ENCODE measurements around the gene UNC5CL.

The UNC5CL gene

DNA sequence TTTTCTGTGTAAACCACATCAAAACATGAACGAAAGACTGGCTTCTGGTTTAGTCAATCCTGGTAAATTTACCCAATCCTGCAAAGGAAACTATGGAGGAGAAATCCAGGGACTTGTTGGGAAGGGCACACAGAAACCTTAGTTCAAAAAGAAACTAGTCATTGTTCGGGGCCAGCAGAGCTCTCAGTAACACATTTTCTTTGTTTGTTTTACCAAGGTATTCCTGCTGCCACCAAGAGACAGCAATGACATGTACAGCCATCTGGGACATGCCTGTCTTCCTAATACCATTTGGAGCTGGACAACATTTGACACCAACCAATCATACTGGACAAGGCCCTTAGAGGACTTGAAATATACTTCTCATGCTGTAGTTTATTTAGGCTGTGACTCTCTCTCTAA is 24.9 kb upstream of the UNC5CL start:
- no peak for FAIRE-seq

GRCh38 chr6:41062056-41062455 is 23.0 kb upstream of the UNC5CL start:
- FAIRE-seq, result no peak

DNA sequence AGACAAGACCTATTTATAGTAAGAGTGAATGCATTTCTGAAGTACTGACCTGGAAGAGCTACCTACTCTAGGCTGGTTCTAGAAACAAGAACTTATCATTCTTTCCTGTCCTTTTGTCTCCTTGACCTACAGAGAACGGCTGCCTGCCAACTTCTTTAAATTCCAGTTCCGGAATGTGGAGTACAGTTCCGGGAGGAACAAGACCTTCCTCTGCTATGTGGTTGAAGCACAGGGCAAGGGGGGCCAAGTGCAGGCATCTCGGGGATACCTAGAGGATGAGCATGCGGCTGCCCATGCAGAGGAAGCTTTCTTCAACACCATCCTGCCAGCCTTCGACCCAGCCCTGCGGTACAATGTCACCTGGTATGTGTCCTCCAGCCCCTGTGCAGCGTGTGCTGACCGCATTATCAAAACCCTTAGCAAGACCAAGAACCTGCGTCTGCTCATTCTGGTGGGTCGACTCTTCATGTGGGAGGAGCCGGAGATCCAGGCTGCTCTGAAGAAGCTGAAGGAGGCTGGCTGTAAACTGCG is 22.2 kb upstream of the UNC5CL start:
- FAIRE-seq, result no peak

DNA sequence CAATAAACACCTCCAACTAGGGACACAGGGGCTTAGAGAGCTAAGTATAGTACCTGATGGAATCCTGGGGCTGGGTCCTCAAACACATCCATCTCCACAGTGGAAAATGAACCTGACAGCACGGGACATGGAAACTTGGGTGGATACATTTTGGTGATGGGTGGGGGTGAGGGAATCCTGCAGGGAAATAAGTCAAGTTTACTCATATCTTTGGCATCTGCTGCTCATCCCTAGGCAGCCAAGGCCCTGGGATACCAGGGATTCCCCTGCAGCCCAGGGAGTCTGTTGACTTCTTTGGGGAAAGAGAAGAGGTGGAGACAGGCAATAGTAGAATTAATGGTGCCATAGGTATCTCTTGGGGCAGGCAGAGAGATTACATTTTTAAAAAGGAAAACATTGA is 20.5 kb upstream of the UNC5CL start:
- no peak for FAIRE-seq

- FAIRE-seq, result no peak
Measured at GRCh38 chr6:41058783-41059181, 19.8 kb upstream of the UNC5CL start.

- no peak for FAIRE-seq
Measured at GRCh38 chr6:41056768-41057490, 17.9 kb upstream of the UNC5CL start.

DNA sequence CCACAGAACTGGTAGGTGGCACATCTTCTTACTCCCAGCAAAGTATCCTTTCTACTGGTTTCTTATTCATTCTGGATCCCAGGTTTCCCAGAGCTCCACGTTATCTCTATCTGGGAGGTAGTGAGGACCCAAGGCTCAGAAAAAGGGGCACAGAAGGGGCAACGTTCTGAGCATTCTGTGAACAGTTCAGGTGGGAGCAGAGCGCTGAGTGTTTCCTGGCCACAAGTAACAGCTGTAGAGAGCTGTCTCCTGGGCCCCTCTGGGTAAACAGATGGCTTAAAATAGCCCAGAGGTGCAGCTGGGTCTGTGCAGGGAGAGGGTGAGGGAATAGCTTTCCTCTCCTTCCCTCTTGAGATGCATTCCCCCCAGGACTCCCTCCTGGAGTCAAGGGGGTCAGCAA is 16.1 kb upstream of the UNC5CL start:
- no peak for FAIRE-seq

DNA sequence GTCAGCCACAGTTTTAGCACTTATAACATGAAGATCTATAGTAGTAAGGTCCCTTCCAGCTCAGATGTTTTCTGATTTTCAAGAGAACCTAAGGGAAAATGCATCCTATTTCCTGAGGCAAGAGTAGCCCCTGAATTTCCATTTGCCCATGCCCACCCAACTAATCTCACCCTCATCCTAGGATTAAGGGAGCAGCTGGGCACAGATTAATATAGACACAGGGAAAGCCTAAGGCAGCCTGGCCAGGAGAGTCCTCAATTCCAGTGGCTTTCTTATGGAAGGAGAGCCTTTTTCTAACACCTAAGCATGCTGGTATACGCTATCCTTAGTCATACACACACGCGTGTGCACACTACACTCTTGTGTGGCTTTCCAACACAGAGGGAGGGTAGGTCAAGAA is 15.5 kb upstream of the UNC5CL start:
- FAIRE-seq, result no peak

- no peak for FAIRE-seq
Measured at GRCh38 chr6:41053041-41053440, 14.0 kb upstream of the UNC5CL start, which contains the start of gene APOBEC2. Gene APOBEC2, plus strand, starts transcription at chr6:41053202. Its CDS starts 146 bp downstream, at chr6:41053348.

- no peak for FAIRE-seq
Measured at GRCh38 chr6:41051873-41052272, 12.9 kb upstream of the UNC5CL start.

DNA sequence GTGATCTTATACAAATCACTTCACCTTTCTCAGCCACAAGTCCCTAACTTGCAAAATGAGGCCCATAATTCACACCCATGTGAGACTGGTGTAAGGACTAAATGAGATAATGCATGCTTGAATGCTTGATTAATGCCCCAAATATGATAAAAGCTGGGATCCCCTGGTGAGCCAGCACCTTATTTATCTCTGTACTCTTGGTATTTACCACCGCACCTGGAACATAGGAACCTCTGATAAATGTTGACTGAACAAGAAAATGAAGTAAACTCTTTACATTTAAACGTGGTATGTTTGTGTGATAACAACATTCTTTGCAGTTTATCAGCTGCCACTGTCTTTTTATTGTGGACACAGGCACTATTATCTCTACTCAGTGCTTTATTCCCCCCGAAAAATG is 11.5 kb upstream of the UNC5CL start:
- FAIRE-seq, result no peak

- no peak for FAIRE-seq
Measured at GRCh38 chr6:41049955-41050354, 10.9 kb upstream of the UNC5CL start.

- FAIRE-seq, result no peak
Measured at GRCh38 chr6:41049521-41049920, 10.5 kb upstream of the UNC5CL start.

GRCh38 chr6:41047745-41048732 is 9.0 kb upstream of the UNC5CL start:
- no peak for FAIRE-seq

- FAIRE-seq, result no peak
Measured at GRCh38 chr6:41047306-41047705, 8.3 kb upstream of the UNC5CL start.

GRCh38 chr6:41046084-41046483 is 7.1 kb upstream of the UNC5CL start:
- no peak for FAIRE-seq

- FAIRE-seq, result no peak
Measured at GRCh38 chr6:41045664-41046063, 6.6 kb upstream of the UNC5CL start.

DNA sequence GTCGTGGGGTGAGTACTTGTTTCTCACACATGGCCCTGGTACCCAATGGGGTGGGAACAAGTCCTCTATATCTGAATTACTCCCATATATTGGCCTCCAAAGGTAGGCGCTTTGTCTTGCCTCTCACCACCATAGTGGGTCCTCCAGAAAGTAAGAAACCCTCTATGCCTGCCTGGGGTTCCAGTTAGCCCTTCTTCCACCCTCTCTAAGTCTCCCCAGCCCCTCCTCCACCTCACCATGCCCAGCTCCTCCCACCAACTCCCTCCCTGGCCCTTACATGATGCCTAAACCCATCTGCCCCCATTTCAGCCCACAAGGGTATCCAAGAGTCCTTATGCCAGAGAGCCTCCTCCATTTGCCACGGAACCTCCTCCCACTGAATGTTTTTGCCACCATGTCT is 4.1 kb upstream of the UNC5CL start:
- no peak for FAIRE-seq

- no peak for FAIRE-seq
Measured at GRCh38 chr6:41042226-41043055, 3.4 kb upstream of the UNC5CL start, which contains the start of gene TSPO2. Gene TSPO2, plus strand, starts transcription at chr6:41042467. Its CDS starts 519 bp downstream, at chr6:41042986.

- FAIRE-seq, result no peak
Measured at GRCh38 chr6:41040940-41041536, 2.0 kb upstream of the UNC5CL start.

- no peak for FAIRE-seq
Measured at GRCh38 chr6:41040101-41040939, 1.3 kb upstream of the UNC5CL start.

Measured in endometrium (tissue), 2 donors.